HG03565 (cell line): ENCODE results near the gene GDPD3.

ENCODE experiments used
- ATAC-seq: cut with Tn5 transposase; IDR thresholded peaks from one replicate; pipeline ENCODE4 v1.9.1; 2021; ENCODE audit warnings: mild to moderate bottlenecking, moderate library complexity; ENCODE audit not compliant: unreplicated experiment

Gene GDPD3, protein sequence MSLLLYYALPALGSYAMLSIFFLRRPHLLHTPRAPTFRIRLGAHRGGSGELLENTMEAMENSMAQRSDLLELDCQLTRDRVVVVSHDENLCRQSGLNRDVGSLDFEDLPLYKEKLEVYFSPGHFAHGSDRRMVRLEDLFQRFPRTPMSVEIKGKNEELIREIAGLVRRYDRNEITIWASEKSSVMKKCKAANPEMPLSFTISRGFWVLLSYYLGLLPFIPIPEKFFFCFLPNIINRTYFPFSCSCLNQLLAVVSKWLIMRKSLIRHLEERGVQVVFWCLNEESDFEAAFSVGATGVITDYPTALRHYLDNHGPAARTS

GRCh38 chr16:30113031-30113710 is at the start of gene GDPD3:
GDPD3 (minus strand) TSS chr16:30113537; CDS start chr16:30113478, 59 bp downstream.
- ATAC-seq = no peak

- ATAC-seq = no peak
These were observed 43.9 kb upstream of the GDPD3 start for GRCh38 chr16:30157214-30157613.

- no peak for ATAC-seq
These were observed 41.9 kb upstream of the GDPD3 start for GRCh38 chr16:30155188-30155587.

- no peak for ATAC-seq
These were observed 39.2 kb upstream of the GDPD3 start for GRCh38 chr16:30152517-30152916.

- no peak for ATAC-seq
These were observed 37.8 kb upstream of the GDPD3 start for GRCh38 chr16:30151091-30151490.

GRCh38 chr16:30149250-30149930 is 36.1 kb upstream of the GDPD3 start:
- ATAC-seq = no peak

- no peak for ATAC-seq
These were observed 34.6 kb upstream of the GDPD3 start for GRCh38 chr16:30147843-30148510.

GRCh38 chr16:30145657-30146056 is 32.3 kb upstream of the GDPD3 start:
- ATAC-seq = no peak

GRCh38 chr16:30144917-30145316 is 31.6 kb upstream of the GDPD3 start:
- ATAC-seq = no peak

DNA sequence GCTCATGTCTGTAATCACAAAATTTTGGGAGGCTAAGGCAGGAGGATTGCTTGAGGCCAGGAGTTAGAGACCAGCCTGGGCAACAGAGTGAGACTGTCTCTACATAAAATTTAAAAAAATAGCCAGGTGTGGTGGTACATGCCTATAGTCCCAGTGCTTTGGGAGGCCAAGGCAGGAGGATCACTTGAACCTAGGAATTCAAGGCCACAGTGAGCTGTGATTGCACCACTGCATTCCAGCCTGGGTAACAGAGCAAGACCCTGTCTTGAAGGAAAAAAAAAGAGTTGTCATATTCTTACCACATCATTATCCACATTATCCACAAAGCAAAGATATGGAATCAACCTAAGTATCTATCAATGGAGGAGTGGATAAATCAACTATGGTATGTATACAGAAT is 30.7 kb upstream of the GDPD3 start:
- no peak for ATAC-seq

GRCh38 chr16:30143347-30143702 is 30.0 kb upstream of the GDPD3 start:
- ATAC-seq = no peak

DNA sequence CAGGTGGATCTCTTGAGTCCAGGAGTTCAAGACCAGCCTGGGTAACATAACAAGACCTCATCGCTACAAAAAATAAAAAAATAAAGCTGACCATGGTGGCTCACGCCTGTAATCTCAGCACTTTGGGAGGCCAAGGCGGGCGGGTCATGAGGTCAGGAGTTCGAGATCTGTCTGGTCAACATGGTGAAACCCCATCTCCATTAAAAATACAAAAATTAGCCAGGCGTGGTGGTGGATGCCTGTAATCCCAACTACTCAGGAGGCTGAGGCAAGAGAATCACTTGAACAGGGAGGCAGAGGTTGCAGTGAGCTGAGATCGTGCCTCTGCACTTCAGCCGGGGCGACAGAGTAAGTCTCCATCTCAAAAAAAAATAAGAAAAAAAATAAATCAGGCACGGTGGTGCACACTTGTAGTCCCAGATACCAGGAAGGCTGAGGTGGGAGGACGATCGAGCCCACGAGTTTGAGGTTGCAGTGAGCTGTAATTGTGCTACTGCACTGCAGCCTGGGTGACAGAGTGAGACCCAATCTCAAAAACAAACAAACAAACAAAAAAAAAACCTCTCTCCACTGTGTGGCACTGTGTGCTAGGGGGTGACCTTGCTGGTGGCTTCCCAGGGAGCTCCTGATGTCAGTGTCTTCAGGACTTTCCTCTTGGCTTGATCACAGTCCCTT is 29.5 kb upstream of the GDPD3 start:
- ATAC-seq = no peak

GRCh38 chr16:30141750-30142149 is 28.4 kb upstream of the GDPD3 start:
- no peak for ATAC-seq

DNA sequence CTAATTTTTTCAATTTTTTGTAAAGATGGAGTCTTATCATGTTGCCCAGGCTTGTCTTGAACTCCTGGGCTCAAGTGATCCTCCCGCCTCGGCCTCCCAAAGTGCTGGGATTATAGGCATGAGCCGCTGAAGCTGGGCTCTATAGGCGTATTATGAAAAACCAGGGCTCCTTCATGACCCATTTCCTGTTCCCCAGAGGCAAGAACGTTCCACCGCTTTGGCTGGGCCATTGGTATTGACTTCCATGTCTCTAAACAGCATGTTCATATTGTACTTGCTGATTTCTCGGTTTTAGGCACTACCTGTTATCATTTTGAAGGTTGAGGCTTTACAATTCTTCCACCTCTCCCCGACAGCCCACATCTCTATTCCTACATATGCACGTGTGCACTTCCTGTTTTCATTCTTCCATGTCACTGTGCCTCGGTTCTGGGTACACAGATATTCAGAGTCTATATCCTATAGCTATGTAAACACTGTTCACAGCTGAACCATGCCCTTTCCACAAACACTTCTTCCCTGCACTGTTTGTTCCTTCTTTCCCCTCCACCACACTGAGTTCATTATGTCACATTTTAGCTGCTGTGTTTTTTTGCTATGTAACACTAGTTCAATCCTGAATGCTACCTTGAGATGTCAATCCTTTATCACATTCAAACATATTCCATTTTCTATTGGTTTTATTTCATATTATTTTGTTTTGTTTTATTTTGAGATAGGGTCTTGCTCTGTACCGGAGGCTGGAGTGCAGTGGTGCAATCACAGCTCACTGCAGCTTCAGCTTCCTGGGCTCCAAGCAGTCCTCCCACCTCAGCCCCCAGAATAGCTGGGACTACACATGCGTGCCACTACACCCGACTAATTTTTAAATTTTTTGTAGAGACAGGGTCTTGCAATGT is 26.5 kb upstream of the GDPD3 start:
- ATAC-seq = no peak

- ATAC-seq = no peak
These were observed 24.6 kb upstream of the GDPD3 start for GRCh38 chr16:30137897-30138296.

DNA sequence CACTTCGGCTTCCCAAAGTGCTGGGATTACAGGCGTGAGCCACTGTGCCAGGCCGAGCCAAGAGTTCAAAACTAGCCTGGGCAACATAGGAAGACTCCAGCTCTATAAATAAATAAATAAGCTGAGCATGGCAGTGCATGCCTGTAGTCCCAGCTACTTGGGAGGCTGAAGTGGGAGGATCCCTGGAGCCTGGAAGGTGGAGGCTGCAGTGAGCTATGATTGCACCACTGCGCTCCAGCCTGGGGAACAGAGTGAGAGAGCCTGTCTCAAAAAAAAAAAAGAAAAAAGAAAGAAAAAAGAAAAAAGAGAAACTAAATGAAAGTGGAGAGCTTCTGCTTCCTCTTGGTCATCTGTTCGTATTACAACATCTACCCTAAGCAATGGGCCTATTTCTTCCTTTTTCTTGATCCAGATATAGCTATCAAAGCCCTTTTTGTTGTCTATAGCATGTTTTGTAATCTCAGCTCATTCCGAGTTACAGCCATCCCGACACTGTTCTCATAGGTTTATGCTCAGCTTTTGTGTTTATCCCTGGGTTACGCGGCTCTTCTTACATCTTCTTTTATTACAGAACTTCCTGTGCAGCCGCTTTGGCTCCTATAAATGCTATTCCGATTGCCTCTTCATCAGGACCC is 23.8 kb upstream of the GDPD3 start:
- ATAC-seq = no peak

DNA sequence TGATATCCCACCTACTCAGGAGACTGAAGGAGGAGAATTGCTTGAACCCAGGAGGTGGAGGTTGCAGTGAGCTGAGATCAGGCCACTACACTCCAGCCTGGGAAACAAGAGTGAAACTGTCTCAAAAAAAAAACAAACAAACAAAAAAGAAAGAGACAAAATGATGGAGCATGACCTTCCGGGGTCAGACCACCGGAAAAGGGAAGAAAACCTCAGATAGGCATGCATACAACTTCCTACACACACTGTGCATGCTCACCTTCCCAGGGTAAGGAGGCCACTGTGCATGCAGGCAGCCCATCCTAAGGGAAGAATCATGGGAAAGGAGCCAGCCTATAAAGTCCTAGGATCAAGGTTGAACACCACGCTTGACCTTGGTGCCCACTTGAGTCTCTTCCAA is 19.3 kb upstream of the GDPD3 start:
- ATAC-seq = no peak

- no peak for ATAC-seq
These were observed 18.6 kb upstream of the GDPD3 start for GRCh38 chr16:30131869-30132475.

- ATAC-seq = no peak
These were observed 14.7 kb upstream of the GDPD3 start for GRCh38 chr16:30127993-30128392.
